ENCODE results near the gene EDC4.

DNA sequence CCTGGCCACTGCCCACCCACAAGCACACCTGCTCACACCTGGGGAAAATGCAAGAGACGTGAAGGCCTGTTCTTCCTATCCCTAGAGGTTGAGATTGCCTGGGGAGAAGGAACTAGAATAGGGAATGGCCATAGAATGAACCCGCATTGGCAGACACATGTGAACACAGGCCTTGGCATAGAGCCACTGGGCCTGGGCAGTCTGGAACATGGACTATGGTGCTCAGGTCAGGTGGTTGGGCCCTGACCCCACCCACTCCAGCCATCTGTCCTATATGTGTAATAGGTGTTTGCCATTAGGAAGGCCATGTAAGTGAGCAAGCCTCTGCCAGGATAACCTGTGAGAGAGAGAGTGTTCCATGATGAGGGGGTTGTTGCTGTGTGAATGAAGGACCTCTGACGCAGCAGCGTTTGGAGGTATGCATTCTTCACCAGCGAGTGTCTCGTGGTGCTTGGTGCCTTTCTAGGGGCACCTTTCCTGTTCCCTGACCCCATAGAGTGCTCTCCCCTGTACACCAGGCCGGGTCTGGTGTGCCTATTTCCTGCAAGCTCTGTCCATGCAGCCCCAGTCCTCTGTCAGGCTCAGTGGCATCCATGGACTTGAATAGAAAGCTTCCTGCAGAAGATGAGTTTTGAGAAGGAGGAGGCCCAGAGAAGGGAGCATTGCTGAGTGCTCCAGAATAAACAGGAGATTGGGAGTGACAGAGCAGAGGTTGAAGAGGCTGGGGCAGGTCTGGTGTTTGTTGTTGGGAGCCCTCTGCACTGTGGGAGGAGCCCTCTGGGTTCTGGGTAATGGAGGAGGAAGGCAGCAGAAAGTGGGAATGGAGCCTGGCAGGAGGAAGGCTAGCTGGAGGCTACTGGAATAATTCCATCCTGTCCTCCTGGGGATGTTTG lies 43.2 kb downstream of the EDC4 start:
- TF ChIP-seq, protein P1, sequence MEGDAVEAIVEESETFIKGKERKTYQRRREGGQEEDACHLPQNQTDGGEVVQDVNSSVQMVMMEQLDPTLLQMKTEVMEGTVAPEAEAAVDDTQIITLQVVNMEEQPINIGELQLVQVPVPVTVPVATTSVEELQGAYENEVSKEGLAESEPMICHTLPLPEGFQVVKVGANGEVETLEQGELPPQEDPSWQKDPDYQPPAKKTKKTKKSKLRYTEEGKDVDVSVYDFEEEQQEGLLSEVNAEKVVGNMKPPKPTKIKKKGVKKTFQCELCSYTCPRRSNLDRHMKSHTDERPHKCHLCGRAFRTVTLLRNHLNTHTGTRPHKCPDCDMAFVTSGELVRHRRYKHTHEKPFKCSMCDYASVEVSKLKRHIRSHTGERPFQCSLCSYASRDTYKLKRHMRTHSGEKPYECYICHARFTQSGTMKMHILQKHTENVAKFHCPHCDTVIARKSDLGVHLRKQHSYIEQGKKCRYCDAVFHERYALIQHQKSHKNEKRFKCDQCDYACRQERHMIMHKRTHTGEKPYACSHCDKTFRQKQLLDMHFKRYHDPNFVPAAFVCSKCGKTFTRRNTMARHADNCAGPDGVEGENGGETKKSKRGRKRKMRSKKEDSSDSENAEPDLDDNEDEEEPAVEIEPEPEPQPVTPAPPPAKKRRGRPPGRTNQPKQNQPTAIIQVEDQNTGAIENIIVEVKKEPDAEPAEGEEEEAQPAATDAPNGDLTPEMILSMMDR (IDR thresholded peaks at IDR 0.05; ENCODE audit: poor library complexity, severe bottlenecking), result no peak
- TF ChIP-seq EZH2 (IDR thresholded peaks at IDR 0.05; ENCODE audit: borderline replicate concordance, insufficient read depth, low read length, poor library complexity, severe bottlenecking), result no peak
- no peak for TF ChIP-seq POLR2AphosphoS5 (IDR thresholded peaks at IDR 0.05)
- TF ChIP-seq RAD21 (conservative IDR thresholded peaks at IDR 0.05), result no peak
- no peak for TF ChIP-seq MXI1 (conservative IDR thresholded peaks at IDR 0.05; ENCODE audit: poor library complexity, severe bottlenecking)
- no peak for TF ChIP-seq EP300 (conservative IDR thresholded peaks at IDR 0.05; ENCODE audit: poor library complexity, severe bottlenecking)
- no peak for TF ChIP-seq TAF1 (IDR thresholded peaks at IDR 0.05; ENCODE audit: low read depth)

Data from neural cell (in vitro differentiated cells).